SK-N-SH treated with all-trans-retinoic acid at 6 μM for 48 hours (cell line): ENCODE data around the gene TLR2.

Source experiments
- ATAC-seq: fragments of 200-7000 bp; cut with Tn5 transposase; 3 replicates; pipeline ENCODE4 v1.9.1; 2020; ENCODE audit warnings: mild to moderate bottlenecking, moderate library complexity
- ARNTL ChIP-seq: fragments of 450-650 bp; formaldehyde crosslinking; IDR thresholded peaks from 2 replicates; pipeline ENCODE4 v1.5.0; 2020; ENCODE audit warnings: low read depth, mild to moderate bottlenecking, moderate library complexity, borderline replicate concordance
- BACH2 ChIP-seq: fragments of 250-450 bp; sonication (Bioruptor Pico); IDR thresholded peaks from 2 replicates; pipeline ENCODE4 v1.9.0; 2021; ENCODE audit warnings: mild to moderate bottlenecking, borderline replicate concordance
- CREB5 ChIP-seq: fragments of 250-450 bp; sonication (Bioruptor Pico); IDR thresholded peaks from 2 replicates; pipeline ENCODE4 v1.5.1; 2020; ENCODE audit warnings: low read depth, mild to moderate bottlenecking, moderate library complexity
- CSDC2 ChIP-seq: fragments of 250-450 bp; sonication (Bioruptor Pico); IDR thresholded peaks from 2 replicates; pipeline ENCODE4 v1.5.0; 2020; ENCODE audit warnings: mild to moderate bottlenecking, moderate library complexity
- CSRNP3 ChIP-seq: fragments of 250-450 bp; sonication (Bioruptor Pico); IDR thresholded peaks from 2 replicates; pipeline ENCODE4 v1.5.1; 2021; ENCODE audit warnings: mild to moderate bottlenecking, moderate library complexity
- ESRRG ChIP-seq: fragments of 250-450 bp; sonication (Bioruptor Pico); IDR thresholded peaks from 2 replicates; pipeline ENCODE4 v1.6.1; 2021; ENCODE audit warnings: mild to moderate bottlenecking
- GLIS3 ChIP-seq: fragments of 250-450 bp; sonication (Bioruptor Pico); IDR thresholded peaks from 2 replicates; pipeline ENCODE4 v1.5.0; 2020; ENCODE audit warnings: mild to moderate bottlenecking, moderate library complexity
- ISL1 ChIP-seq: fragments of 250-450 bp; sonication (Bioruptor Pico); IDR thresholded peaks from 2 replicates; pipeline ENCODE4 v2.1.2; 2022; ENCODE audit warnings: mild to moderate bottlenecking, moderate library complexity
- OSR1 ChIP-seq: fragments of 250-450 bp; sonication (Bioruptor Pico); IDR thresholded peaks from 2 replicates; pipeline ENCODE4 v1.8.0; 2022; ENCODE audit warnings: moderate library complexity, mild to moderate bottlenecking, inconsistent platforms
- PATZ1 ChIP-seq: fragments of 250-450 bp; sonication (Bioruptor Pico); IDR thresholded peaks from 2 replicates; pipeline ENCODE4 v1.8.0; 2020; ENCODE audit warnings: mild to moderate bottlenecking, moderate library complexity, borderline replicate concordance
- RARB ChIP-seq: fragments of 250-450 bp; sonication (Bioruptor Pico); IDR thresholded peaks from 2 replicates; pipeline ENCODE4 v1.8.0; 2021; ENCODE audit warnings: mild to moderate bottlenecking, moderate library complexity
- SNAI2 ChIP-seq: fragments of 250-450 bp; sonication (Bioruptor Pico); IDR thresholded peaks from 2 replicates; pipeline ENCODE4 v1.5.0; 2020; ENCODE audit warnings: mild to moderate bottlenecking, moderate library complexity
- TCF4 ChIP-seq: fragments of 250-450 bp; sonication (Bioruptor Pico); IDR thresholded peaks from 2 replicates; pipeline ENCODE4 v1.8.0; 2021; ENCODE audit warnings: mild to moderate bottlenecking, moderate library complexity, borderline replicate concordance
- TSHZ2 ChIP-seq: fragments of 250-450 bp; sonication (Bioruptor Pico); IDR thresholded peaks from 2 replicates; pipeline ENCODE4 v1.5.0; 2020; ENCODE audit warnings: mild to moderate bottlenecking, moderate library complexity
- ZFP3 ChIP-seq: fragments of 250-450 bp; sonication (Bioruptor Pico); IDR thresholded peaks from 2 replicates; pipeline ENCODE4 v1.5.0; 2020; ENCODE audit warnings: mild to moderate bottlenecking, moderate library complexity
- ZFP30 ChIP-seq: fragments of 450-650 bp; formaldehyde crosslinking; IDR thresholded peaks from 2 replicates; pipeline ENCODE4 v1.5.0; 2022; ENCODE audit warnings: mild to moderate bottlenecking, moderate library complexity
- ZNF565 ChIP-seq: fragments of 450-650 bp; formaldehyde crosslinking; conservative IDR thresholded peaks from 2 replicates; pipeline ENCODE4 v1.5.0; 2020; ENCODE audit warnings: low read depth, mild to moderate bottlenecking, moderate library complexity
- ZNF70 ChIP-seq: fragments of 450-650 bp; formaldehyde crosslinking; IDR thresholded peaks from 2 replicates; pipeline ENCODE4 v1.5.0; 2020; ENCODE audit warnings: mild to moderate bottlenecking, moderate library complexity
- ZNF8 ChIP-seq: fragments of 450-650 bp; formaldehyde crosslinking; IDR thresholded peaks from 2 replicates; pipeline ENCODE4 v1.5.0; 2020; ENCODE audit warnings: mild to moderate bottlenecking, moderate library complexity

Gene TLR2

GRCh38 chr4:153638999-153639398 is 45.1 kb upstream of the TLR2 start:
- TF ChIP-seq CSDC2 (CRISPR knock-in tag) (no peak), TCF4 (CRISPR knock-in tag) (no peak), CREB5 (CRISPR knock-in tag) (no peak), RARB (CRISPR knock-in tag) (no peak), BACH2 (CRISPR knock-in tag) (no peak), ARNTL (no peak), PATZ1 (no peak)
- ATAC-seq: no peak

GRCh38 chr4:153639833-153640802 is 44.0 kb upstream of the TLR2 start:
- ATAC-seq: no peak
- TF ChIP-seq ZNF70 (no peak), ZFP3 (CRISPR knock-in tag) (no peak), ARNTL (no peak), ISL1 (no peak), GLIS3 (CRISPR knock-in tag) (no peak), PATZ1 (no peak), BACH2 (CRISPR knock-in tag) (no peak), ZFP30 (CRISPR knock-in tag) (no peak), CSDC2 (CRISPR knock-in tag) (no peak), OSR1 (CRISPR knock-in tag) (no peak), CSRNP3 (CRISPR knock-in tag) (no peak), ESRRG (CRISPR knock-in tag) (no peak), CREB5 (CRISPR knock-in tag) (no peak), RARB (CRISPR knock-in tag) (no peak), ZNF8 (CRISPR knock-in tag) (no peak), TCF4 (CRISPR knock-in tag) (no peak), TSHZ2 (CRISPR knock-in tag) (no peak)

GRCh38 chr4:153641532-153641931 is 42.5 kb upstream of the TLR2 start:
- ATAC-seq: no peak
- TF ChIP-seq TSHZ2 (CRISPR knock-in tag) (no peak), PATZ1 (no peak), ZFP30 (CRISPR knock-in tag) (no peak), ZNF8 (CRISPR knock-in tag) (no peak), ZFP3 (CRISPR knock-in tag) (no peak), ZNF565 (CRISPR knock-in tag) (no peak), TCF4 (CRISPR knock-in tag) (no peak), OSR1 (CRISPR knock-in tag) (no peak), SNAI2 (no peak), ISL1 (no peak)
